Activated effector memory CD4-positive, alpha-beta T cell treated with Interleukin-2 at 50 U/mL for 16 hours (primary cell): ENCODE data around the gene POMT1.

Experiments used
- DNase-seq: peaks from one replicate; pipeline ENCODE4 v3.0.0-alpha.2; 2020

The POMT1 gene

GRCh38 chr9:131559421-131560000, 56.8 kb downstream of the POMT1 start:
- no peak for DNase-seq

- no peak for DNase-seq
Measured at GRCh38 chr9:131562032-131562959, 59.6 kb downstream of the POMT1 start.

GRCh38 chr9:131565369-131565768, 62.7 kb downstream of the POMT1 start:
- DNase-seq, result no peak

GRCh38 chr9:131566158-131566557, 63.4 kb downstream of the POMT1 start:
- no peak for DNase-seq

- DNase-seq, result no peak
Measured at GRCh38 chr9:131567910-131568309, 65.2 kb downstream of the POMT1 start.
